GM18507 (cell line): ENCODE results near the gene MPHOSPH10.
A peak's percentile ranks its signal among the peaks of the same experiment; 100 is the strongest.
"Not testable (repeated sequence)": the region's sequence is repeated elsewhere in the genome, so short reads cannot be mapped to it uniquely, and the experiment has no call there.

ENCODE experiments used
- DNase-seq: peaks from one replicate; pipeline ENCODE4 v3.0.0; 2011; ENCODE audit warnings: low read depth; ENCODE audit not compliant: insufficient read length; ENCODE audit errors: extremely low spot score
- FAIRE-seq: peaks from 2 replicates; lab custom pipeline; 2011; peaks lifted over from hg19 to GRCh38; lab: Jason Lieb, UNC

Gene MPHOSPH10

DNA sequence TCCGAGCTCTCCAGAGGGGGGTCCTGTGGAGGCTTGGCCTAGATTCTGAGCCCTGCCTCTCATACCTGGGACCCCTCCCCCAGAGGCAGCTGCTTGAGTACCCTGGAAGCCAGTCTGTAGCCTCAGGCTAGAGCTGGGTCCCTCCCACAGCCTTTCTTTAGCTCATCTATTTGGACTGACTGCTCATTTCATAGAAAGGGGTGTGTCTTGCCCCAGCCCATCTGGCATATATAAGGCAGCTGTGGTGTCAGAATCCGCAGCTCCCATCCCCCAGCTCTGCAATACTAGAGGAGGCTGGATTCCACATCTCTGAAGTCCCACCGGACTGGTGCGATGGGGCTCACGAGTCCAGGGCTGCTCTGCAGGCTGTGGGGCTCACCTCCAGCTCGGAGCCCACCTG is 26.1 kb downstream of the MPHOSPH10 start:
- no peak for DNase-seq
- no peak for FAIRE-seq

- DNase-seq (peak; percentile 23), FAIRE-seq (peak; percentile 64)
These were observed 26.8 kb downstream of the MPHOSPH10 start for GRCh38 chr2:71157124-71157793.

- DNase-seq (no peak), FAIRE-seq (no peak)
These were observed 36.4 kb downstream of the MPHOSPH10 start for GRCh38 chr2:71166812-71167211.

DNA sequence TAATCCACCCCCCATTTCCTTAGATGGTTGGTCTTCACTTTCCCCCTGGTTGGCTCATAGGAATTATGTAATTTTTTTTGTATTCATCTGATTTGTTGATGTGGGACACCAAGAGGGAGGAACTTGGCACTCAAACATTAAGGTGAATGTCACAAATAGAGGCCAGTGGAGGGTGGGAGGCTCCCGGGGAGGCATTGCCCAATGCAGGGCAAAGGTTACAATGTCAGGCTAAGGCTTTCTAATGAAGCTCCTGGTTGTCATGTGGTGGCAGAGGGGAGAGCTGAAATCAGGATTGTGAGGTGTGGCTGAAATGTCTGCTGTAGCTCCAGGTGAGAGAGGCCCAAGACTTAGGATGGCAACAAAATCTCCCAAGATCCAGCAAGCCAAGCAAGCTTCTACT is 42.7 kb downstream of the MPHOSPH10 start:
- FAIRE-seq (no peak), DNase-seq (no peak)

- FAIRE-seq (no peak), DNase-seq (no peak)
These were observed 43.8 kb downstream of the MPHOSPH10 start for GRCh38 chr2:71174207-71174606.

GRCh38 chr2:71178836-71179235 is 48.4 kb downstream of the MPHOSPH10 start:
- not testable (repeated sequence) for DNase-seq, FAIRE-seq

- DNase-seq, result no peak
- no peak for FAIRE-seq
These were observed 50.9 kb downstream of the MPHOSPH10 start for GRCh38 chr2:71181316-71181715.

- FAIRE-seq, DNase-seq: not testable (repeated sequence)
These were observed 53.1 kb downstream of the MPHOSPH10 start for GRCh38 chr2:71183306-71184115.

- DNase-seq, result no peak
- no peak for FAIRE-seq
These were observed 56.5 kb downstream of the MPHOSPH10 start for GRCh38 chr2:71186973-71187372.

- DNase-seq (no peak), FAIRE-seq (no peak)
These were observed 57.2 kb downstream of the MPHOSPH10 start for GRCh38 chr2:71187589-71187988.

- FAIRE-seq, result no peak
- no peak for DNase-seq
These were observed 60.5 kb downstream of the MPHOSPH10 start for GRCh38 chr2:71190656-71191569.

- DNase-seq, result no peak
- FAIRE-seq, result no peak
These were observed 61.1 kb downstream of the MPHOSPH10 start for GRCh38 chr2:71191570-71191943.
